ENCODE data around the gene CDC42BPB. TPM values are rescaled to one million over a fixed set of nuclear protein-coding genes. Genes with fewer than 3 reads are reported as not detected.

CDC42BPB gene
- total RNA-seq, 3 donors from 2014 or later (not counting 1 experiment from before 2014, with no cell fraction given): 0.86 to 2.3 (median 2.0) TPM

GRCh38 chr14:102954081-102954789 is 103.1 kb downstream of the CDC42BPB start:
- H3K4me3 ChIP-seq (ENCODE audit: low read length): no peak overlapping the region

GRCh38 chr14:102953100-102953499 is 104.2 kb downstream of the CDC42BPB start:
- Mint-ChIP-seq H3K4me1 (peaks cover 10 to 11% of the 10 kb centered on the region in 2 donors), H3K27ac (no peak overlapping the region), H3K27me3 (ENCODE audit: low read depth in 2 of 2) (no peaks in the 10 kb centered on the region), H3K4me3 (no peak overlapping the region), H3K9me3 (no peaks in the 10 kb centered on the region), H3K36me3 (no peaks in the 10 kb centered on the region)
- Histone ChIP-seq H3K27me3 (ENCODE audit: control insufficient read depth, insufficient read depth, low read length) (no peaks in the 10 kb centered on the region), H3K4me1 (ENCODE audit: control insufficient read depth, insufficient read depth, low read length) (peaks cover 15% of the 10 kb centered on the region), H3K4me3 (ENCODE audit: low read length) (no peak overlapping the region), H3K27ac (ENCODE audit: low read length) (no peak overlapping the region), H3K36me3 (ENCODE audit: control insufficient read depth, insufficient read depth, low read length) (no peaks in the 10 kb centered on the region), H3K9me3 (ENCODE audit: control insufficient read depth, insufficient read depth, low read length) (no peaks in the 10 kb centered on the region)
- no peak for TF ChIP-seq CTCF (IDR thresholded peaks at IDR 0.05)
- WGBS (ENCODE audit: insufficient coverage): 68% methylated on average over 15 of the region's 15 CpGs
- DNase-seq (no peak), ATAC-seq (no peak)
- intact Hi-C loops (cut with micrococcal nuclease): no loop called here

More at GRCh38 chr14:102954081-102954789, 103.1 kb downstream of the CDC42BPB start:
- no peak for ATAC-seq
- peaks cover 4% of the 10 kb centered on the region in 2 donors for H3K4me1 Mint-ChIP-seq
- H3K27me3 Mint-ChIP-seq (ENCODE audit: low read depth in 2 of 2): no peaks in the 10 kb centered on the region
- H3K36me3 Mint-ChIP-seq: no peaks in the 10 kb centered on the region
- H3K9me3 ChIP-seq (ENCODE audit: control insufficient read depth, insufficient read depth, low read length): no peaks in the 10 kb centered on the region
- no peak for TF ChIP-seq CTCF (IDR thresholded peaks at IDR 0.05)
- 94% methylated on average over 18 of the region's 18 CpGs for WGBS (ENCODE audit: insufficient coverage)
- H3K27me3 ChIP-seq (ENCODE audit: control insufficient read depth, insufficient read depth, low read length): no peaks in the 10 kb centered on the region
- no peaks in the 10 kb centered on the region for H3K36me3 ChIP-seq (ENCODE audit: control insufficient read depth, insufficient read depth, low read length)
- no peak for DNase-seq
- no peak overlapping the region for H3K27ac Mint-ChIP-seq
- H3K27ac ChIP-seq (ENCODE audit: low read length): no peak overlapping the region
- peaks cover 8% of the 10 kb centered on the region for H3K4me1 ChIP-seq (ENCODE audit: control insufficient read depth, insufficient read depth, low read length)
- no peaks in the 10 kb centered on the region for H3K9me3 Mint-ChIP-seq
- intact Hi-C loops (cut with micrococcal nuclease): no loop called here
- no peak overlapping the region for H3K4me3 Mint-ChIP-seq

GRCh38 chr14:102952276-102952675 is 105.1 kb downstream of the CDC42BPB start:
- Histone ChIP-seq H3K36me3 (ENCODE audit: control insufficient read depth, insufficient read depth, low read length) (no peaks in the 10 kb centered on the region), H3K27ac (ENCODE audit: low read length) (no peak overlapping the region), H3K4me3 (ENCODE audit: low read length) (no peak overlapping the region), H3K9me3 (ENCODE audit: control insufficient read depth, insufficient read depth, low read length) (no peaks in the 10 kb centered on the region), H3K4me1 (ENCODE audit: control insufficient read depth, insufficient read depth, low read length) (peaks cover 15% of the 10 kb centered on the region), H3K27me3 (ENCODE audit: control insufficient read depth, insufficient read depth, low read length) (no peaks in the 10 kb centered on the region)
- DNase-seq (no peak), ATAC-seq (no peak)
- TF ChIP-seq CTCF (IDR thresholded peaks at IDR 0.05): no peak
- 94% methylated on average over 6 of the region's 6 CpGs for WGBS (ENCODE audit: insufficient coverage)
- intact Hi-C loops (cut with micrococcal nuclease): no loop called here
- no peak overlapping the region for H3K4me3 Mint-ChIP-seq
- H3K4me1 Mint-ChIP-seq: peaks cover 10 to 11% of the 10 kb centered on the region in 2 donors
- H3K27ac Mint-ChIP-seq: no peak overlapping the region
- H3K27me3 Mint-ChIP-seq (ENCODE audit: low read depth in 2 of 2): no peaks in the 10 kb centered on the region
- H3K36me3 Mint-ChIP-seq: no peaks in the 10 kb centered on the region
- no peaks in the 10 kb centered on the region for H3K9me3 Mint-ChIP-seq

- intact Hi-C loops (cut with micrococcal nuclease): no loop called here
- 91% methylated on average over 7 of the region's 8 CpGs for WGBS (ENCODE audit: insufficient coverage)
These were observed 105.5 kb downstream of the CDC42BPB start for GRCh38 chr14:102951799-102952198.

More at GRCh38 chr14:102951799-102952198, 105.5 kb downstream of the CDC42BPB start:
- H3K4me3 Mint-ChIP-seq: no peak overlapping the region
- peaks cover 10 to 11% of the 10 kb centered on the region in 2 donors for H3K4me1 Mint-ChIP-seq
- no peak for DNase-seq
- H3K36me3 Mint-ChIP-seq: no peaks in the 10 kb centered on the region
- H3K27ac ChIP-seq (ENCODE audit: low read length): no peak overlapping the region
- peaks cover 15% of the 10 kb centered on the region for H3K4me1 ChIP-seq (ENCODE audit: control insufficient read depth, insufficient read depth, low read length)
- H3K4me3 ChIP-seq (ENCODE audit: low read length): no peak overlapping the region
- no peak overlapping the region for H3K27ac Mint-ChIP-seq
- no peaks in the 10 kb centered on the region for H3K27me3 ChIP-seq (ENCODE audit: control insufficient read depth, insufficient read depth, low read length)
- H3K9me3 Mint-ChIP-seq: no peaks in the 10 kb centered on the region
- H3K27me3 Mint-ChIP-seq (ENCODE audit: low read depth in 2 of 2): no peaks in the 10 kb centered on the region
- no peaks in the 10 kb centered on the region for H3K36me3 ChIP-seq (ENCODE audit: control insufficient read depth, insufficient read depth, low read length)
- H3K9me3 ChIP-seq (ENCODE audit: control insufficient read depth, insufficient read depth, low read length): no peaks in the 10 kb centered on the region
- ATAC-seq: no peak
- no peak for TF ChIP-seq CTCF (IDR thresholded peaks at IDR 0.05)
